HCT116 (cell line): ENCODE data around the gene SLC16A4.

Experiments used
- POLR2A ChIP-seq: IDR thresholded peaks from 2 replicates; pipeline ENCODE4 v1.7.0; 2011; ENCODE audit warnings: borderline replicate concordance; ENCODE audit not compliant: insufficient read depth, insufficient read length; ENCODE audit errors: extremely low read depth
- TCF7L2 ChIP-seq: IDR thresholded peaks from 2 replicates; pipeline ENCODE4 v1.7.0; 2011; ENCODE audit warnings: borderline replicate concordance, inconsistent platforms; ENCODE audit not compliant: insufficient read depth, insufficient read length; ENCODE audit errors: extremely low read depth
- YY1 ChIP-seq: IDR thresholded peaks from 2 replicates; pipeline ENCODE4 v1.6.1; 2011; ENCODE audit warnings: low read length, low read depth, moderate library complexity, mild to moderate bottlenecking; ENCODE audit not compliant: insufficient replicate concordance; ENCODE audit errors: extremely low read depth
- ZNF274 ChIP-seq: fragments of 200-500 bp; sonication (Bioruptor generic); IDR thresholded peaks from 2 replicates; pipeline ENCODE4 v1.6.1; 2014; ENCODE audit warnings: mild to moderate bottlenecking, low read depth, low read length, inconsistent platforms
- TF ChIP-seq, protein P1 (sequence below): IDR thresholded peaks from 2 replicates; pipeline ENCODE4 v1.6.1; 2012
- TF ChIP-seq, protein P2 (sequence below), 3 experiments: fragments of 200-600 bp in 1 of 3; sonication (generic) in 1 of 3; IDR thresholded peaks in 2 of 3; conservative IDR thresholded peaks in 1 of 3; 2 replicates each; pipeline ENCODE4 v1.5.1; 2012 to 2017; ENCODE audit warnings: low read depth in 2 of 3, low read length in 2 of 3, antibody characterized with exemption in 1 of 3, borderline replicate concordance in 1 of 3, control low read depth in 1 of 3, mild to moderate bottlenecking in 1 of 3, mixed read lengths in 1 of 3, mixed run types in 1 of 3, moderate library complexity in 1 of 3; ENCODE audit not compliant: insufficient read depth in 1 of 3

DNA sequence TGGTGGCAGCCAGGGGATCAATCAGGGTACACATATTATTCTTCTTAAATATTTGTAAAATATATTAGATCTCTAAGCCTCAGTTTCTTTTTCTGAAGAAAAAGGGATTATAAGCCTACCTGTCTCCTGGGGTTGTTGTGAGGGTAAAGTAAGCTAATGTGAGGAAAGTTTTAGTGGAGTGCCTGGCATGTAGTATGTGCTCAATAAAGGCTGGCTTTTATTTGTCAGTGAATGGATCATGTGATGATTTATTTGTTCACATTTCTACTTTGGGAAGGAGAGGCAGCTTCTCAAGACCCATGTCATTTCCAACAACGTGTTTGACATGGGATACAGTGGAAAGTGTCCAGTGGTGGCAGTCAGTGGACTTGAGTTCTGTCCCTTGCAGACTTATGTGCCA, 64.0 kb downstream of the SLC16A4 start:
- TF ChIP-seq, protein P1, sequence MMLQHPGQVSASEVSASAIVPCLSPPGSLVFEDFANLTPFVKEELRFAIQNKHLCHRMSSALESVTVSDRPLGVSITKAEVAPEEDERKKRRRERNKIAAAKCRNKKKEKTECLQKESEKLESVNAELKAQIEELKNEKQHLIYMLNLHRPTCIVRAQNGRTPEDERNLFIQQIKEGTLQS = no peak
- no peak for TF ChIP-seq ZNF274
- TF ChIP-seq, protein P2, sequence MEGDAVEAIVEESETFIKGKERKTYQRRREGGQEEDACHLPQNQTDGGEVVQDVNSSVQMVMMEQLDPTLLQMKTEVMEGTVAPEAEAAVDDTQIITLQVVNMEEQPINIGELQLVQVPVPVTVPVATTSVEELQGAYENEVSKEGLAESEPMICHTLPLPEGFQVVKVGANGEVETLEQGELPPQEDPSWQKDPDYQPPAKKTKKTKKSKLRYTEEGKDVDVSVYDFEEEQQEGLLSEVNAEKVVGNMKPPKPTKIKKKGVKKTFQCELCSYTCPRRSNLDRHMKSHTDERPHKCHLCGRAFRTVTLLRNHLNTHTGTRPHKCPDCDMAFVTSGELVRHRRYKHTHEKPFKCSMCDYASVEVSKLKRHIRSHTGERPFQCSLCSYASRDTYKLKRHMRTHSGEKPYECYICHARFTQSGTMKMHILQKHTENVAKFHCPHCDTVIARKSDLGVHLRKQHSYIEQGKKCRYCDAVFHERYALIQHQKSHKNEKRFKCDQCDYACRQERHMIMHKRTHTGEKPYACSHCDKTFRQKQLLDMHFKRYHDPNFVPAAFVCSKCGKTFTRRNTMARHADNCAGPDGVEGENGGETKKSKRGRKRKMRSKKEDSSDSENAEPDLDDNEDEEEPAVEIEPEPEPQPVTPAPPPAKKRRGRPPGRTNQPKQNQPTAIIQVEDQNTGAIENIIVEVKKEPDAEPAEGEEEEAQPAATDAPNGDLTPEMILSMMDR (IDR thresholded peaks at IDR 0.05 in 2 of 3, conservative IDR thresholded peaks at IDR 0.05 in 1 of 3; ENCODE audit: borderline replicate concordance in 1 of 3, insufficient read depth in 1 of 3, low read depth in 2 of 3, low read length in 2 of 3) = no peak
- no peak for TF ChIP-seq POLR2A
- TF ChIP-seq YY1 = no peak
- no peak for TF ChIP-seq TCF7L2
